ENCODE results near the gene BRD7. TPM values are rescaled to one million over a fixed set of nuclear protein-coding genes. Genes with fewer than 3 reads are reported as not detected.

Gene BRD7
- total and polyA plus RNA-seq, 2 of the 4 experiments (the other 2 are of a cell fraction): 24.8 to 29.9 TPM

- TF ChIP-seq USF2 (IDR thresholded peaks at IDR 0.05; ENCODE audit: low read depth, low read length) (no peak), MXI1 (IDR thresholded peaks at IDR 0.05; ENCODE audit: borderline replicate concordance, low read depth, low read length) (no peak)
Observed at GRCh38 chr16:50313596-50314478, 55.0 kb downstream of the BRD7 start (continued).

- Histone ChIP-seq H3K36me3 (ENCODE audit: control insufficient read depth, insufficient read depth, low read length) (peaks cover 35% of the 10 kb centered on the region), H4K8ac (ENCODE audit: low read depth in 2 of 2, low read length in 2 of 2) (no peak overlapping the region), H3K4me2 (ENCODE audit: low read depth, low read length) (no peak overlapping the region), H3K9ac (ENCODE audit: low read depth, low read length) (no peak overlapping the region), H2AK5ac (ENCODE audit: low read depth, low read length) (no peak overlapping the region), H2BK20ac (ENCODE audit: low read depth, low read length) (no peak overlapping the region), H3K27ac (ENCODE audit: insufficient read depth, low read length) (no peak overlapping the region), H3K14ac (replicated peaks; ENCODE audit: low read depth, low read length) (no peak overlapping the region), H2AK9ac (replicated peaks; ENCODE audit: low read depth, low read length, poor library complexity) (no peak overlapping the region), H4K91ac (ENCODE audit: insufficient read depth, low read depth, low read length) (no peak overlapping the region), H3K4me3 (ENCODE audit: insufficient read depth, low read depth, low read length) (no peak overlapping the region), H2BK5ac (ENCODE audit: low read depth, low read length, poor library complexity, severe bottlenecking) (no peak overlapping the region), H3K4me1 (ENCODE audit: control insufficient read depth, insufficient read depth, low read length) (peaks cover 7% of the 10 kb centered on the region), H4K20me1 (ENCODE audit: insufficient read depth, low read length) (0 out of 2 replicates have a peak, but pooled peaks cover 4% of the 10 kb centered on the region), H3K9me3 (ENCODE audit: control insufficient read depth, insufficient read depth, low read length) (no peaks in the 10 kb centered on the region), H2BK120ac (ENCODE audit: low read depth, low read length) (no peak overlapping the region), H3K56ac (ENCODE audit: extremely low read depth, insufficient read depth, low read length) (no peak overlapping the region), H2BK15ac (ENCODE audit: low read depth, low read length) (no peak overlapping the region), H3K4ac (ENCODE audit: low read depth, low read length) (no peak overlapping the region), H3K27me3 (ENCODE audit: control insufficient read depth, insufficient read depth, low read length) (no peaks in the 10 kb centered on the region), H4K5ac (ENCODE audit: low read depth, low read length) (no peak overlapping the region), H2AFZ (replicated peaks; ENCODE audit: low read length, poor library complexity) (no peak overlapping the region), H3K18ac (ENCODE audit: low read depth, low read length) (no peak overlapping the region), H3K79me1 (ENCODE audit: low read depth in 1 of 2, low read length in 2 of 2) (no peaks in the 10 kb centered on the region; a peak in 1 of 4 replicates), H3K9me1 (ENCODE audit: insufficient read depth, low read length) (peaks cover 3% of the 10 kb centered on the region; the same call in 1 of the 2 replicates), H3K23ac (ENCODE audit: low read depth, low read length) (no peak overlapping the region)
- no peak for DNase-seq
- ChIA-PET CTCF (no interaction called here), POLR2A (ENCODE audit: unreplicated experiment) (no interaction called here)
- ATAC-seq (ENCODE audit: low read depth): no peak
- 88% methylated on average over 12 of the region's 22 CpGs; no CpG with 5 or more reads in 1 of the 2 experiments for WGBS, 2 experiments (ENCODE audit: extremely low coverage in 2 of 2, insufficient read length in 1 of 2)
- intact Hi-C loops (cut with micrococcal nuclease): no loop called here
- in situ Hi-C loops (cut with MboI; ENCODE audit: low sequenced_read_pairs): no loop called here
- BruUV-seq (replicated peaks): no TSS peak
- dilution Hi-C loops (cut with HindIII; ENCODE audit: low sequenced_read_pairs, unreplicated experiment): no loop called here
- no peak for TF ChIP-seq MAZ (IDR thresholded peaks at IDR 0.05; ENCODE audit: borderline replicate concordance, low read depth, low read length)
- no peak for TF ChIP-seq POLR2A (IDR thresholded peaks at IDR 0.05; ENCODE audit: low read depth, low read length)
- no peak for TF ChIP-seq RFX5 (IDR thresholded peaks at IDR 0.05; ENCODE audit: low read depth, low read length)
- TF ChIP-seq CEBPB (IDR thresholded peaks at IDR 0.05; ENCODE audit: low read depth, low read length): no peak
- no peak for TF ChIP-seq SMC3 (IDR thresholded peaks at IDR 0.05; ENCODE audit: low read depth, low read length)
- TF ChIP-seq CTCF (conservative IDR thresholded peaks at IDR 0.05; ENCODE audit: low read depth, low read length): no peak
- no peak for TF ChIP-seq MAFK (IDR thresholded peaks at IDR 0.05; ENCODE audit: low read depth, low read length)
- no peak for TF ChIP-seq CHD1 (IDR thresholded peaks at IDR 0.05; ENCODE audit: low read depth, low read length)
- no peak for TF ChIP-seq ELK1 (IDR thresholded peaks at IDR 0.05; ENCODE audit: borderline replicate concordance, low read depth, low read length)
- TF ChIP-seq BHLHE40 (IDR thresholded peaks at IDR 0.05; ENCODE audit: low read depth, low read length): no peak
Observed at GRCh38 chr16:50311891-50312501, 56.8 kb downstream of the BRD7 start.

Measured in IMR-90 (cell line).